GM23338 (cell line): ENCODE results near the gene FAM174C. TPM values are rescaled to one million over a fixed set of nuclear protein-coding genes. Genes with fewer than 3 reads are reported as not detected.

Experiments
- ATAC-seq: fragments of 200-7000 bp; cut with Tn5 transposase; 3 replicates; pipeline ENCODE4 v1.9.1; 2020
- DNase-seq: peaks from one replicate; pipeline ENCODE4 v3.0.0-alpha.2; 2015; ENCODE audit warnings: low spot score
- H2AFZ ChIP-seq: fragments of 200-600 bp; sonication (generic); 2 replicates; pipeline ENCODE4 v1.8.0; 2016; ENCODE audit warnings: antibody characterized with exemption, mild to moderate bottlenecking, moderate library complexity
- H3F3A ChIP-seq: fragments of 200-600 bp; sonication (generic); replicated peaks from 2 replicates; pipeline ENCODE4 v1.8.0; 2017; ENCODE audit warnings: antibody characterized with exemption, mixed run types, low read depth
- H3K27ac ChIP-seq: fragments of 200-600 bp; sonication (generic); 2 replicates; pipeline ENCODE4 v1.6.1; 2016; ENCODE audit warnings: low read depth
- H3K27me3 ChIP-seq: fragments of 200-600 bp; sonication (generic); 2 replicates; pipeline ENCODE4 v1.8.0; 2016; ENCODE audit warnings: mild to moderate bottlenecking, mixed run types, moderate library complexity; ENCODE audit not compliant: insufficient read depth
- H3K36me3 ChIP-seq: fragments of 200-600 bp; sonication (generic); 2 replicates; pipeline ENCODE4 v1.8.0; 2016; ENCODE audit warnings: mild to moderate bottlenecking; ENCODE audit not compliant: insufficient read depth
- H3K4me1 ChIP-seq: fragments of 200-600 bp; sonication (generic); 2 replicates; pipeline ENCODE4 v1.8.0; 2016; ENCODE audit warnings: mild to moderate bottlenecking, moderate library complexity; ENCODE audit not compliant: insufficient read depth
- H3K4me2 ChIP-seq: fragments of 200-600 bp; sonication (generic); 2 replicates; pipeline ENCODE4 v1.7.1; 2017; ENCODE audit warnings: mixed run types
- H3K4me3 ChIP-seq: fragments of 200-600 bp; sonication (generic); 2 replicates; pipeline ENCODE4 v1.6.1; 2016; ENCODE audit warnings: mixed run types
- H3K79me2 ChIP-seq: fragments of 200-600 bp; sonication (generic); replicated peaks from 2 replicates; pipeline ENCODE4 v1.8.0; 2017; ENCODE audit warnings: mild to moderate bottlenecking; ENCODE audit not compliant: insufficient read depth
- H3K9me2 ChIP-seq: fragments of 200-600 bp; sonication (generic); 2 replicates; pipeline ENCODE4 v1.8.0; 2017; ENCODE audit not compliant: insufficient read depth
- H4K20me1 ChIP-seq: fragments of 200-600 bp; sonication (generic); replicated peaks from 2 replicates; pipeline ENCODE4 v1.8.0; 2017; ENCODE audit warnings: mild to moderate bottlenecking; ENCODE audit not compliant: insufficient read depth
- H3K27ac Mint-ChIP-seq: 2 replicates; pipeline ENCODE4 v1.8.0; 2020; ENCODE audit warnings: inconsistent platforms, mild to moderate bottlenecking, moderate library complexity, mixed read lengths
- H3K27me3 Mint-ChIP-seq: 3 replicates; pipeline ENCODE4 v1.8.0; 2022; ENCODE audit warnings: low read depth, mild to moderate bottlenecking, moderate library complexity, mixed read lengths, inconsistent platforms; ENCODE audit not compliant: insufficient read depth, poor library complexity
- H3K36me3 Mint-ChIP-seq: 3 replicates; pipeline ENCODE4 v1.8.0; 2021; ENCODE audit warnings: low read depth, mild to moderate bottlenecking, inconsistent platforms, moderate library complexity, mixed read lengths
- H3K4me1 Mint-ChIP-seq: 3 replicates; pipeline ENCODE4 v1.8.0; 2020; ENCODE audit warnings: mild to moderate bottlenecking, inconsistent platforms, mixed read lengths
- H3K4me3 Mint-ChIP-seq: 3 replicates; pipeline ENCODE4 v1.8.0; 2021; ENCODE audit warnings: moderate library complexity, mild to moderate bottlenecking, inconsistent platforms, mixed read lengths
- H3K9me3 Mint-ChIP-seq: 3 replicates; pipeline ENCODE4 v1.8.0; 2020; ENCODE audit warnings: moderate library complexity, mild to moderate bottlenecking, inconsistent platforms, mixed read lengths
- CREB1 ChIP-seq: fragments of 250-450 bp; sonication (Bioruptor Pico); IDR thresholded peaks from 2 replicates; pipeline ENCODE4 v1.5.0; 2020; ENCODE audit warnings: low read depth, mild to moderate bottlenecking, moderate library complexity
- CTCF ChIP-seq, 2 experiments: fragments of 200-600 bp in 1 of 2; sonication (generic) in 1 of 2; conservative IDR thresholded peaks; 2 replicates each; pipeline versions ENCODE4 v1.5.1 to v1.6.1; 2016 to 2017; ENCODE audit warnings: antibody characterized with exemption in 2 of 2, low read depth in 2 of 2, mild to moderate bottlenecking in 2 of 2, moderate library complexity in 1 of 2
- ETS1 ChIP-seq: IDR thresholded peaks from 2 replicates; pipeline ENCODE4 v1.6.1; 2016; ENCODE audit warnings: antibody characterized with exemption
- EZH2 ChIP-seq: fragments of 200-600 bp; sonication (generic); IDR thresholded peaks from one replicate; pipeline ENCODE4 v1.8.0; 2017; ENCODE audit warnings: antibody characterized with exemption, mild to moderate bottlenecking, low read depth; ENCODE audit not compliant: unreplicated experiment
- EZH2phosphoT487 ChIP-seq: fragments of 200-600 bp; sonication (generic); IDR thresholded peaks from one replicate; pipeline ENCODE4 v1.8.1; 2018; ENCODE audit warnings: antibody characterized with exemption; ENCODE audit not compliant: unreplicated experiment
- NANOG ChIP-seq: IDR thresholded peaks from 2 replicates; pipeline ENCODE4 v1.6.1; 2016; ENCODE audit warnings: antibody characterized with exemption, borderline replicate concordance
- POLR2AphosphoS5 ChIP-seq: IDR thresholded peaks from 2 replicates; pipeline ENCODE4 v1.6.1; 2016; ENCODE audit warnings: antibody characterized with exemption, low read depth
- REST ChIP-seq: IDR thresholded peaks from one replicate; pipeline ENCODE4 v1.6.1; 2018; ENCODE audit warnings: antibody characterized with exemption; ENCODE audit not compliant: unreplicated experiment
- ZNF331 ChIP-seq: fragments of 250-450 bp; sonication (Bioruptor Pico); IDR thresholded peaks from 2 replicates; pipeline ENCODE4 v1.5.0; 2020; ENCODE audit warnings: low read depth, mild to moderate bottlenecking, moderate library complexity
- ZNF462 ChIP-seq: fragments of 250-450 bp; sonication (Bioruptor Pico); IDR thresholded peaks from 2 replicates; pipeline ENCODE4 v1.5.0; 2020; ENCODE audit warnings: mild to moderate bottlenecking, moderate library complexity
- polyA plus RNA-seq: library from polyadenylated mRNA; unstranded; fragments of >200 nt; fragmentation: Nextera tagmentation; extraction: Ambion mirVana; gene quantifications from 2 replicates; pipeline ENCODE4 v1.2.1, GENCODE V29; 2016
- total RNA-seq: library from RNA; depleted of rRNA; stranded (reverse); fragments of >200 nt; shearing (Covaris generic); gene quantifications from 2 replicates; pipeline ENCODE4 v1.2.3, GENCODE V29; 2014

Gene FAM174C
- total and polyA plus RNA-seq, 2 experiments from 2014 or later, result 60.4 to 68.0 TPM

- H3K4me2 ChIP-seq, result no peak overlapping the region
- no peaks in the 10 kb centered on the region for H3K9me3 Mint-ChIP-seq
- no peak for ATAC-seq
- H3K27ac ChIP-seq, result no peak overlapping the region
- H3K27me3 ChIP-seq, result peaks cover 12% of the 10 kb centered on the region
- H3K27ac Mint-ChIP-seq, result no peak overlapping the region
- no peak overlapping the region for H2AFZ ChIP-seq
- H3K36me3 Mint-ChIP-seq, result no peaks in the 10 kb centered on the region
- TF ChIP-seq EZH2 (no peak), REST (no peak), CREB1 (CRISPR knock-in tag) (no peak), CTCF (conservative IDR thresholded peaks at IDR 0.05; ENCODE audit: low read depth in 2 of 2) (no peak), POLR2AphosphoS5 (no peak), ZNF331 (CRISPR knock-in tag) (no peak), ZNF462 (CRISPR knock-in tag) (no peak), ETS1 (no peak), NANOG (no peak), EZH2phosphoT487 (no peak)
- H4K20me1 ChIP-seq, result no peaks in the 10 kb centered on the region
- H3F3A ChIP-seq, result peaks cover 6% of the 10 kb centered on the region; the same call in 1 of the 2 replicates
- peaks cover 13% of the 10 kb centered on the region for H3K27me3 Mint-ChIP-seq
- no peaks in the 10 kb centered on the region for H3K4me1 ChIP-seq
- H3K4me3 ChIP-seq, result no peak overlapping the region
- 0 out of 3 replicates have a peak, but pooled peaks cover 2% of the 10 kb centered on the region for H3K4me1 Mint-ChIP-seq
- no peaks in the 10 kb centered on the region for H3K9me2 ChIP-seq
- no peaks in the 10 kb centered on the region for H3K36me3 ChIP-seq
- no peak overlapping the region for H3K4me3 Mint-ChIP-seq
- H3K79me2 ChIP-seq, result no peaks in the 10 kb centered on the region
- DNase-seq, result no peak
Measured at GRCh38 chr19:1290703-1291651, 15.6 kb downstream of the FAM174C start.
